ENCODE data around the gene TUBB3. TPM values are rescaled to one million over a fixed set of nuclear protein-coding genes. Genes with fewer than 3 reads are reported as not detected.

The TUBB3 gene
- total and polyA plus RNA-seq, 2 of the 8 experiments (the other 6 are each of a cell fraction or from before 2014, with no cell fraction given): 275 to 393 TPM

DNA sequence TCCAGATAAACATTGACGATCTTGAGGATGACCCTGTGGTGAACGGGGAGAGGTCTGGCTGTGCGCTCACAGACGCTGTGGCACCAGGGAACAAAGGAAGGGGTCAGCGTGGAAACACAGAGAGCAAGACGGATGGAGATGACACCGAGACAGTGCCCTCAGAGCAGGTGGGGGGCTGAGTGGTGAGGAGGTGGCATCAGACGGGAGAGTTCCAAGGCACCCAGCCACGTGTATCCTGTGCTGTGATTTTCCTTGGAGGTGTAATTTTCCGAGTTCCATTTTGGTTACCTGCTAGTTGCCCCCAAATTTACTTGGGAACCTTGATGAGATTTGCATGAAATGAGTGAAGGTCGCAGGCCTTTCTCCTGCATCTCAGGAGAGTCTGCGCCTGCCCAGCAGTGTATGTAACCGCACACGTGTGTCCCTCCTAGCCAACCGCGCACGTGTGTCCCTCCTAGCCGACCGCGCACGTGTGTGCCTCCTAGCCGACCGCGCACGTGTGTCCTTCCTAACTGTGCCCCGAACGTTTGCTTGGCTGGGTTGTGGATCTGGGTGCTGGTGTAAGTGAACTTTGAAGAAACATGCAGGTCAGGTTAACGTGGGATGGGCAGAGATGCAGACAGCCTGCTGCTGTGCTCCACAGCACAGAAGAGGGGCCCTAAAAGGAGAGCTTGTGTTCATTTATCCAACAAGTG lies 39.6 kb upstream of the TUBB3 start:
- Histone ChIP-seq H3K23me2 (ENCODE audit: low read depth, low read length) (no peaks in the 10 kb centered on the region), H3K4me1 (replicated peaks in 1 of 4; ENCODE audit: control insufficient read depth in 3 of 4, insufficient read depth in 4 of 4, low read length in 3 of 4) (no peaks in the 10 kb centered on the region), H3K79me1 (ENCODE audit: low read depth, low read length) (peaks cover 6% of the 10 kb centered on the region), H2AFZ (ENCODE audit: low read length) (no peak overlapping the region), H3K14ac (ENCODE audit: insufficient read length) (no peak overlapping the region), H4K20me1 (replicated peaks in 1 of 2; ENCODE audit: control insufficient read depth in 1 of 2, insufficient read depth in 2 of 2, low read length in 2 of 2) (peaks cover 0 to 14% of the 10 kb centered on the region in 2 experiments), H4K5ac (ENCODE audit: insufficient read length, low read depth, low read length) (no peak overlapping the region), H3K79me2 (ENCODE audit: control insufficient read depth in 1 of 2, insufficient read depth in 2 of 2, low read length in 2 of 2) (peaks cover 3 to 15% of the 10 kb centered on the region in 2 experiments; a peak in 3 of 4 replicates), H3K56ac (replicated peaks; ENCODE audit: insufficient read length, low read depth, low read length) (no peak overlapping the region), H2BK15ac (ENCODE audit: low read length) (no peak overlapping the region), H2AK5ac (ENCODE audit: low read depth, low read length) (no peak overlapping the region), H2BK5ac (ENCODE audit: low read depth, low read length) (no peak overlapping the region), H2BK12ac (ENCODE audit: low read depth, low read length) (no peak overlapping the region), H3K4me2 (ENCODE audit: insufficient read depth in 1 of 2, low read depth in 2 of 2, low read length in 2 of 2) (no peak overlapping the region), H2BK20ac (ENCODE audit: low read length) (no peak overlapping the region), H4K8ac (ENCODE audit: extremely low read depth, insufficient read depth, low read length) (no peak overlapping the region), H3K27me3 (replicated peaks in 1 of 4; ENCODE audit: control insufficient read depth in 3 of 4, extremely low read depth in 1 of 4, insufficient read depth in 3 of 4, low read length in 3 of 4) (no peaks in the 10 kb centered on the region), H3K18ac (ENCODE audit: extremely low read depth, low read length) (no peak overlapping the region), H3K4me3 (ENCODE audit: extremely low read depth in 1 of 4, insufficient read depth in 2 of 4, low read depth in 3 of 4, low read length in 4 of 4) (no peak overlapping the region), H3K9ac (replicated peaks in 1 of 4; ENCODE audit: extremely low read depth in 1 of 4, low read depth in 3 of 4, low read length in 3 of 4) (no peak overlapping the region), H4K91ac (replicated peaks; ENCODE audit: insufficient read length, low read length) (no peak overlapping the region), H3K27ac (ENCODE audit: low read depth, low read length) (no peak overlapping the region), H3K23ac (ENCODE audit: insufficient read length) (no peak overlapping the region), H3K9me3 (ENCODE audit: insufficient read depth in 2 of 2, low read depth in 1 of 2, low read length in 1 of 2) (peaks cover 0 to 5% of the 10 kb centered on the region in 2 experiments; a peak in 1 of 4 replicates), H3K4ac (replicated peaks; ENCODE audit: insufficient read length, low read depth, low read length) (no peak overlapping the region), H2BK120ac (replicated peaks; ENCODE audit: low read depth, low read length) (no peak overlapping the region), H3K36me3 (ENCODE audit: control insufficient read depth in 2 of 4, insufficient read depth in 4 of 4, low read length in 3 of 4) (peaks cover 13 to 45% (median 35%) of the 10 kb centered on the region in 4 experiments)
- WGBS, 2 experiments (ENCODE audit: extremely low coverage in 1 of 2, insufficient coverage in 1 of 2, insufficient read length in 1 of 2, insufficient replicate concordance in 2 of 2, low coverage in 1 of 2, low lambda C conversion rate in 2 of 2, missing lambda C conversion rate in 1 of 2): 95% methylated on average over 28 of the region's 28 CpGs; no CpG with 5 or more reads in 1 of the 2 experiments
- DNase-seq (ENCODE audit: low read depth in 1 of 2, low spot score in 2 of 2): no peak
- no peak for FAIRE-seq
- ChIA-PET CTCF (ENCODE audit: partially characterized antibody) (interaction anchor here (1.0 kb wide), 1 partner anchor 27 kb away, joined by 3 read pairs; no protein-coding TSS in a partner anchor), POLR2A (ENCODE audit: partially characterized antibody) (interaction anchor here (0.8 kb wide), 1 partner anchor 11 kb away, joined by 4 read pairs; no protein-coding TSS in a partner anchor)
- TF ChIP-seq SAP30 (IDR thresholded peaks at IDR 0.05; ENCODE audit: insufficient read depth, insufficient replicate concordance, low read length) (no peak), POU5F1 (IDR thresholded peaks at IDR 0.05; ENCODE audit: low read depth, low read length) (no peak), KDM1A (IDR thresholded peaks at IDR 0.05; ENCODE audit: borderline replicate concordance, low read length) (no peak), HDAC6 (IDR thresholded peaks at IDR 0.05; ENCODE audit: low read depth, low read length) (no peak)
